Stimulated activated CD4-positive, alpha-beta T cell treated with anti-CD3 and anti-CD28 coated beads, Interleukin-4, amount 100 ng/mL, for 1 hour (primary cell): ENCODE measurements around the gene TBX2.
"Not testable (repeated sequence)": the region's sequence is repeated elsewhere in the genome, so short reads cannot be mapped to it uniquely, and the experiment has no call there.

Source experiments
- DNase-seq: peaks from one replicate; pipeline ENCODE4 v3.0.0-alpha.2; 2020

TBX2 gene

GRCh38 chr17:61399131-61400065, at the start of gene TBX2:
TSS of gene TBX2 (plus strand) at chr17:61399843. CDS start at chr17:61400177, 334 bp downstream.
- no peak for DNase-seq

- DNase-seq = no peak
Measured at GRCh38 chr17:61351745-61352407, 47.8 kb upstream of the TBX2 start.

- DNase-seq = no peak
Measured at GRCh38 chr17:61352408-61352770, 47.3 kb upstream of the TBX2 start.

DNA sequence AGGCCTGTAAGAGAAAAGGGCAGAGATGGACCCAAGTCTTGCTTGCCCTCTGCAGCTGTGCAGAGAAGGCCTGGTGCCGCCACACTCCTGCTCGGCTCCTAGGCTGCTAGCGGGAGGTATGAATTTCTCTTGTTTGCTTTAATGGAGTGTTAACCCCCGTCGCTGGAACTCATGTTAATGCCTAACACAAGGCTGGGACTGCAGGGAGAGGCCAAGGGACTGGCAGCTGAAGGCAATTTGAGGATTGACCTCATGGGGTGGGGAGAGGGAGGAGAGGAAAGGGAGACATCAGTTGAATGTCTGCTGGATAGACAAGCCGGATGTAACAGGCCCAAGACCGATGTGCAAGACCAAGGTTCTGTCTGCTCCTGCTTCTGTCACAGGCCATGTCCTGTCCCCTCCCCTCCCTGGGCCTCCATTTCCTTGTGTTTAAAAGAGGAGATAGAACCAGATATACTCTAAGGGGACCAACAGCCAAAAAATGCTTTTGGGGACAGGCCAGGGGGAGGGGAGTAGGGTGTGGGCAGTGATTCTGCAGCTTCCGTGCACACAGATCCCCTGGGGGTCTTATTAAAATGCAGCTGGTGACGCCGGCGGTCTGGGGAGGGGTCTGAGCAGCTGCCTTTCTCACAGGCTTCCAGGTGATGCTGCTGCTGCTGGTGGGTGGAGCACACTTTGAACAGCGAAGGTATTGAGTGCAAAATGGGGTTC, 46.7 kb upstream of the TBX2 start:
- no peak for DNase-seq

- DNase-seq = no peak
Measured at GRCh38 chr17:61353615-61354014, 46.0 kb upstream of the TBX2 start.

DNA sequence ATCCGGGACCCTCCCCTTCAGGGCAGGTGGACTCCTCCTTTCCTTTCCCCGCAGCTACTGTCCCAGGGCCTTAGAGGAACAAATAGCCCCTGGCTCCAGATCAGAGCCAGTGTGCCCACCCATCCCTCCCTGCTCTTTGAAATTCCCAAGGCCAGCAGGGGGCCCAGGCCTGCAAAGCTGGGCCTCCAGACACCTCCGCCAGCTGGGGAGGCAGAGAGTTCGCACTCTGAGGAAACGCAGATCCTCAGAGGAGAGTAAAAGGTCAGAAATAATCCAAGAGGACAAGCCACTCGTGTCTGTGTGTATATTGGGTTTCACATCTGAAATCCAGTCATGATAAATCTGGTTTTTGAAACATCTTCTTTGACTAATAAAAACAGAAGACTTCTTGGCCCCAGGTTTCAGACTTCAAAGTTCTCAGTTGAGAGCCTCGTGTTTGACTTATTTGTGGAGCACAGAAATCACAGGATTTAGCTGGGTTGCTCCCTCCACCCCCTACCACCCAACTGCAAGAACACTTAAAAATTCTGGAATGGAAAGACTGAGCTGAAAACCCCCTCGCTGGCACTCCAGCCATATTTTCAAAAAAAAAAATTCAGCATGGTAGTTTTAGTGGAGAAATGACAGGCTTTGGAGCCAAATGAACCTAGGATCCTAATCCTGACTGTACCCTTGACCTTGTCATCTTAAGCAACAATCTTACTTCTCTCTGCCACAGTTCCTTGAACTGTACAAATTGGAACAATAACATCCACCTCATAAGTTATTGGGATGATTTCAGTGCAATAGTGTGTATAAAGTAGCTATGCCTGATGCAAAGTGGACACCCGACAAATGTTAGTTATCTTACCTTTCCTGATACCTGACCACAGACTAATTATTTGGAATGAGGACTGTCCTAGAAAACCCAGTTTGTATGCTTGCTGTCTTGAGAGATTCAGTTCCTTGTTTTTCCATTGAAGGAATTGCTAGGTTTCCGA, 44.5 kb upstream of the TBX2 start:
- no peak for DNase-seq

DNA sequence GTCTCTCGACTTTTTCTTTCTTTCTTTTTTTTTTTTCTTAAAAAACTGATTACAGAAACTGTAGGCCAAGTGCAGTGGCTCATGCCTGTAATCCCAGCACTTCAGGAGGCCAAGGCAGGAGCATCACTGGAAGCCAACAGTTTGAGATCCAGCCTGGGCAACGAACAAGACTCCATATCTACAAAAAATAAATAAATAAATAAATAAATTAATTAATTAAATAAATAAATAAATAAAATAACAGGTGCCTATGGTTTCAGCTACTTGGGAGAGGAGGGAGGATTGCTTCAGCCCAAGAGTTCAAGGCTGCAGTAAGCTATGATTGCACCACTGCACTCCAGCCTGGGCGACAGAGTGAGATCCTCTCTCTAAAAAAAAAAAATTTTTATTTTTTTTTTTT, 42.6 kb upstream of the TBX2 start:
- not testable (repeated sequence) for DNase-seq

GRCh38 chr17:61359513-61359912, 40.1 kb upstream of the TBX2 start:
- not testable (repeated sequence) for DNase-seq

GRCh38 chr17:61360318-61360943, 39.2 kb upstream of the TBX2 start:
- DNase-seq = no peak

- no peak for DNase-seq
Measured at GRCh38 chr17:61361084-61361483, 38.6 kb upstream of the TBX2 start.

DNA sequence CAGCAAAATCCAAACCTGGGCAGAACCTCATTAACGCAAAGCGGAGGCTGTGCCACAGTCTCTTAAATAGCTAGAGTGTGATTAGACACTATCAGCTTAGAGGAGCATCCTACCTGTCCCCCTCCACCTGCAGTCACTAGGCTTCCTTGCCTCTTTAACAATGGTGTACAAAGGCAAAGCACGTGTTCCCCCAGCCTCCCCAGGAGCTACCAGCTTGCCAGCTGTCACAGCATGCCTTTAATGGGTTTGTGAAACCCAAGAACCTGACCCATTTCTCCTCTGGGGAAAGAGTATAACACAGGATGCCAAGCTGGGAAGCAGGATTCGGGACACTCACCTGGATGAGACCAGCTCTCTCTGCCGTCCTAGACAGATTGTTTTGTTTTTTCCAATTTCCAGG, 37.2 kb upstream of the TBX2 start:
- no peak for DNase-seq

- DNase-seq = no peak
Measured at GRCh38 chr17:61362852-61363600, 36.6 kb upstream of the TBX2 start.

DNA sequence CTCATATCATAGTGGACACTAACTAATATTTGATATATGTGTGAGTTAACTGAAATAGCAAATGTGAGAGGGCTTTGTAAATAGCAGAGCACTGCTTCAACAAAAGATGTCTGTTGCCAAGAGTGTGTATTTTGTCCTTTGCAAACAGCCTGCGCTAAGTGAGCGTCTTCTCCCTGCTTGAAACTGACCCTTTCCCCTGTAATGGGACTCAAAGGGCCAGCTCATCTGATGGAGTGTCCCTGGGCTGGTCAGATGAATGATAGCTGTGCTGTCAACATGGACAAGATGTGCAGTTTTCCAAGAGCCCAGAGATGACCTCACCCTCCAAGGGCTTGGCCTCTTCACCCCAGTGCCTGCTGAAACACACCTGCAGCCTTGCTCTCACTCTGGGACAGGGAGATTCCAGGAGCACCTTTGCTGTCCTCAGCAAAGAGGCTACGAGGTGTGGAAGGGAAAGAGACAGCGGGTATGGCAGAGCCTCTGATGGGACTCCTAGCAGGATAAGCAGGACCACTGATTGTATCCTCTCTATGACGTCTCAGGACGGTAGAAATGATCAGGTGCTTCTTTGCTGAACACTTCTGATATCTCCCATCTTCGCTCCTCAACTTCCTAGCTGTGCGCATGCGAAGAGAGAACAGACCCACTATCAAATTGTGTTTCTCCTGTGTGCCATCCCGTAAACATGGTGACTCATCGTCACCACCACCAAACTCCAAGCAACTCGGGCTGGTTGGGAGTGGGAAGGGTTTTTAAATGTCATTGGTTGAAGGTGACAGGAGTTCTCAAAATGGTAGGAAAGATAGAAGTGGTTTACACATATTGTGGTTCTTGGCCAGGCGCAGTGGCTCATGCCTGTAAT, 35.8 kb upstream of the TBX2 start:
- no peak for DNase-seq

DNA sequence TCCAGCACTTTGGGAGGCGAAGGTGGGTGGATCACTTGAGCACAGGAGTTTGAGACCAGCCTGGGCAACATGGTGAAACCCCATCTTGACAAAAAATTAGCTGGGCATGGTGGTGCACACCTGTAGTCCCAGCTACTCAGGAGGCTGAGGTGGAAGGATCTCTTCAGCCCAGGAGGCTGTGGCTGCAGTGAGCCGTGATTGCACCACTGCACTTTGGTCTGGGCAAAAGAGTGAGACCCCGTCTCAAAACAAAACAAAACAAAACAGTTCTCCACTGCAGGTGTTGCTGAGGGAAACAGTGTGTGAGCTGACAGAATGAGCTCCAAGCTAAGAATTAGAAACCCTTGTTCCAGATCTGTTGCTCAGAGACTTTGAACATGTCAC, 35.2 kb upstream of the TBX2 start:
- no peak for DNase-seq

GRCh38 chr17:61366076-61366714, 33.4 kb upstream of the TBX2 start:
- no peak for DNase-seq

GRCh38 chr17:61366715-61367413, 32.8 kb upstream of the TBX2 start:
- no peak for DNase-seq

- DNase-seq = no peak
Measured at GRCh38 chr17:61368049-61368831, 31.4 kb upstream of the TBX2 start.

DNA sequence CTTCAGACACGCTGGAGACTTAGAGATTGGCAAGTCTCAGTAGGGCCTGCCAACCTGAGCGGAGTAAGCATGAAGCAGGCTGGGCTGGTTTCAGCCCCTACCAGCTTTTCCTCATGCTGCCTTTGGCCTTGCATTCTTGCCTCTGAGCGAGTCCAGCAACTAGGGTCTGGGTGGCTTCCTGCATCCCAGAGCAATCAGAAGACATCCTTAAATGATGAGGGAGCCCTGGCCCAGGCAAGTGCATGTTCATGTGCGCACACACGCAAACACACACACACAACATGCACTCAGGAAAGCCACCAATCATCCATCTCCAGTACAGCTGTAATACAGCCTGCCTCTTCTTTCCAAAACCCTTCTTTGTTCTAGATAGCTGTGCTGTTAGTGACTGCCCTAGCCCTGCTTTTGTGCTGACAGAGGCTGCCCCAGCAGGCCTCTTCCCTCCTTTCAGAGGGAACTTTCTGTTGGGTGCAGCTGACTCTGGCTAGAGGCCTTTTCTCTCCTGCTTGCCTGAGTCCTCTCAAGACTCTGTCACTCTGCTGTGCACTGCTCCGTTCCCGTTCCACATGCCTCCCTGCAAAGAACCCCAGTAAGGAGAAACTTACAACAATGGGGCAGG, 30.7 kb upstream of the TBX2 start:
- DNase-seq = no peak
